ENCODE data around the gene EFHC2. TPM values are rescaled to one million over a fixed set of nuclear protein-coding genes. Genes with fewer than 3 reads are reported as not detected.
A peak's percentile ranks its signal among the peaks of the same experiment; 100 is the strongest.

The EFHC2 gene
- total RNA-seq, 1 experiment from 2014 or later: not detected

DNA sequence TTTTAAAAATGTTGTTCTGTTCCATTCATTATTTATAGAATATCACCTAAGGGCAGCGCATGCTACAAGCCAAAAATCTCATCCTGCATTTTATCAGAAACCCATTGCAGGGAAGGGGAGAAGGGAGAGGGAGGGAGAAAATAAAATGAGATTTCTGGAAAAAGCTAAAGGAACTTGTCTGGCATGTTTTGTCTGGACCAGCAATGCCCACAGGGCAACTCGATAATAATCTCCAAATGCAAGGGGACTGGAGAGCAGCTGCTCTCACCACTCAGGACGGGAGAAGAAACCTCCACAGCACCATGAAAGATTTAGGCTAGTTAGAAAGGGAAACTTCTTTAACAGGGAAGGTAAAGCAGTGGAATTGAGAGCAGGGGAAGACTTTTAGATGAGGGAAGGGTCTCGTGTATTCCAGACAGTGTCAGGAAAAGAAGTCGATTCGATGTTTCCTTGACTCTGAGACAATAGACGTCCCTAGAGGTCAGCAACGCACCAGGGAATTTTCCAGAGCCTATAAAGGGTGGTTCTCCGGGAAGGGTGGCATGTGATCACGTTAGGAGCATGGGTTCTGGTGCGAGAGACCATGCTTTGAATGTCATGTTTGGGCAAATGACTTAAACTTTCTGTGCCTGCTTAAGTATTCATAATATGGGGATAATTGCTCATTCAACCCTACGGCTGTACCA lies 238.1 kb downstream of the EFHC2 start:
- TF ChIP-seq ELF1 (IDR thresholded peaks at IDR 0.05; ENCODE audit: borderline replicate concordance, low read depth) (no peak), SIN3A (IDR thresholded peaks at IDR 0.05; ENCODE audit: low read depth) (no peak), POLR2A (IDR thresholded peaks at IDR 0.05; ENCODE audit: borderline replicate concordance, extremely low read depth, insufficient read depth, insufficient read length) (no peak), RAD21 (IDR thresholded peaks at IDR 0.05; ENCODE audit: low read depth) (0 out of 2 replicates have a peak, but pooled peaks have one; percentile 3), SRF (IDR thresholded peaks at IDR 0.05; ENCODE audit: low read depth) (no peak), FOSL1 (IDR thresholded peaks at IDR 0.05; ENCODE audit: low read depth) (no peak)
- TF ChIP-seq, protein P1, sequence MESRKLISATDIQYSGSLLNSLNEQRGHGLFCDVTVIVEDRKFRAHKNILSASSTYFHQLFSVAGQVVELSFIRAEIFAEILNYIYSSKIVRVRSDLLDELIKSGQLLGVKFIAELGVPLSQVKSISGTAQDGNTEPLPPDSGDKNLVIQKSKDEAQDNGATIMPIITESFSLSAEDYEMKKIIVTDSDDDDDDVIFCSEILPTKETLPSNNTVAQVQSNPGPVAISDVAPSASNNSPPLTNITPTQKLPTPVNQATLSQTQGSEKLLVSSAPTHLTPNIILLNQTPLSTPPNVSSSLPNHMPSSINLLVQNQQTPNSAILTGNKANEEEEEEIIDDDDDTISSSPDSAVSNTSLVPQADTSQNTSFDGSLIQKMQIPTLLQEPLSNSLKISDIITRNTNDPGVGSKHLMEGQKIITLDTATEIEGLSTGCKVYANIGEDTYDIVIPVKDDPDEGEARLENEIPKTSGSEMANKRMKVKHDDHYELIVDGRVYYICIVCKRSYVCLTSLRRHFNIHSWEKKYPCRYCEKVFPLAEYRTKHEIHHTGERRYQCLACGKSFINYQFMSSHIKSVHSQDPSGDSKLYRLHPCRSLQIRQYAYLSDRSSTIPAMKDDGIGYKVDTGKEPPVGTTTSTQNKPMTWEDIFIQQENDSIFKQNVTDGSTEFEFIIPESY (IDR thresholded peaks at IDR 0.05; ENCODE audit: extremely low read depth, insufficient replicate concordance, low read length): no peak
- TF ChIP-seq, protein P2, sequence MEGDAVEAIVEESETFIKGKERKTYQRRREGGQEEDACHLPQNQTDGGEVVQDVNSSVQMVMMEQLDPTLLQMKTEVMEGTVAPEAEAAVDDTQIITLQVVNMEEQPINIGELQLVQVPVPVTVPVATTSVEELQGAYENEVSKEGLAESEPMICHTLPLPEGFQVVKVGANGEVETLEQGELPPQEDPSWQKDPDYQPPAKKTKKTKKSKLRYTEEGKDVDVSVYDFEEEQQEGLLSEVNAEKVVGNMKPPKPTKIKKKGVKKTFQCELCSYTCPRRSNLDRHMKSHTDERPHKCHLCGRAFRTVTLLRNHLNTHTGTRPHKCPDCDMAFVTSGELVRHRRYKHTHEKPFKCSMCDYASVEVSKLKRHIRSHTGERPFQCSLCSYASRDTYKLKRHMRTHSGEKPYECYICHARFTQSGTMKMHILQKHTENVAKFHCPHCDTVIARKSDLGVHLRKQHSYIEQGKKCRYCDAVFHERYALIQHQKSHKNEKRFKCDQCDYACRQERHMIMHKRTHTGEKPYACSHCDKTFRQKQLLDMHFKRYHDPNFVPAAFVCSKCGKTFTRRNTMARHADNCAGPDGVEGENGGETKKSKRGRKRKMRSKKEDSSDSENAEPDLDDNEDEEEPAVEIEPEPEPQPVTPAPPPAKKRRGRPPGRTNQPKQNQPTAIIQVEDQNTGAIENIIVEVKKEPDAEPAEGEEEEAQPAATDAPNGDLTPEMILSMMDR (IDR thresholded peaks at IDR 0.05 in 2 of 3, conservative IDR thresholded peaks at IDR 0.05 in 1 of 3; ENCODE audit: borderline replicate concordance in 1 of 3, insufficient read depth in 1 of 3, low read depth in 2 of 3, low read length in 2 of 3): no peak
- Histone ChIP-seq H3K4me1 (ENCODE audit: control insufficient read depth in 1 of 2, insufficient read depth in 2 of 2, low read length in 2 of 2) (no peaks in the 10 kb centered on the region), H3K4me3 (replicated peaks in 1 of 2; ENCODE audit: low read depth in 1 of 2, low read length in 2 of 2) (no peak overlapping the region), H3K4me2 (ENCODE audit: low read length) (no peak overlapping the region), H3K36me3 (ENCODE audit: control insufficient read depth in 1 of 2, insufficient read depth in 2 of 2, low read length in 2 of 2) (no peaks in the 10 kb centered on the region), H3K27me3 (ENCODE audit: insufficient read depth, low read length) (no peaks in the 10 kb centered on the region), H3K27ac (ENCODE audit: low read depth, low read length) (no peak overlapping the region), H2AFZ (ENCODE audit: low read depth, low read length, poor library complexity, severe bottlenecking) (no peak overlapping the region), H3K9me2 (ENCODE audit: insufficient read depth) (no peaks in the 10 kb centered on the region), H3K9ac (ENCODE audit: low read length) (no peak overlapping the region), H3K79me2 (ENCODE audit: insufficient read depth, low read length) (no peaks in the 10 kb centered on the region), H4K20me1 (ENCODE audit: insufficient read depth) (no peaks in the 10 kb centered on the region), H3K9me3 (ENCODE audit: control insufficient read depth in 1 of 2, insufficient read depth in 1 of 2, low read depth in 1 of 2, low read length in 2 of 2) (no peaks in the 10 kb centered on the region)
- ChIA-PET POLR2A (no interaction called here), RAD21 (ENCODE audit: low non-redundant PET in 1 of 2, low total read pairs in 2 of 2, uncharacterized antibody in 2 of 2, unreplicated experiment in 2 of 2) (no interaction called here), CTCF (no interaction called here)
- no peak for ATAC-seq
- intact Hi-C loops (cut with micrococcal nuclease): no loop called here
- no TSS peak for BruUV-seq (replicated peaks)
- DNase-seq (ENCODE audit: low read depth, low spot score): no peak
